Neural crest cell (in vitro differentiated cells): Measurements from ENCODE around the gene DDC. TPM values are rescaled to one million over a fixed set of nuclear protein-coding genes. Genes with fewer than 3 reads are reported as not detected.

Experiments
- DNase-seq: peaks from one replicate; pipeline ENCODE4 v3.0.0; 2021; ENCODE audit warnings: low read depth, mixed read lengths, low spot score
- H3K27ac Mint-ChIP-seq: one replicate; pipeline ENCODE4 v1.8.0; 2021; ENCODE audit warnings: mild to moderate bottlenecking, mixed read lengths; ENCODE audit not compliant: unreplicated experiment
- H3K27me3 Mint-ChIP-seq: 2 replicates; pipeline ENCODE4 v1.8.0; 2021; ENCODE audit warnings: low read depth, mild to moderate bottlenecking, mixed read lengths
- H3K36me3 Mint-ChIP-seq: 2 replicates; pipeline ENCODE4 v1.8.0; 2021; ENCODE audit warnings: low read depth, mild to moderate bottlenecking, mixed read lengths
- H3K4me1 Mint-ChIP-seq: 2 replicates; pipeline ENCODE4 v1.8.0; 2021; ENCODE audit warnings: mixed read lengths
- H3K4me3 Mint-ChIP-seq: one replicate; pipeline ENCODE4 v1.8.0; 2021; ENCODE audit warnings: mild to moderate bottlenecking, mixed read lengths
- H3K9me3 Mint-ChIP-seq: 2 replicates; pipeline ENCODE4 v1.8.0; 2021; ENCODE audit warnings: mixed read lengths
- CTCF ChIP-seq: fragments of 200-600 bp; sonication (generic); conservative IDR thresholded peaks from 2 replicates; pipeline ENCODE4 v1.5.0; 2021; ENCODE audit warnings: antibody characterized with exemption, mild to moderate bottlenecking
- total RNA-seq: library from RNA; stranded (reverse); gene quantifications from 2 replicates; pipeline ENCODE4 v1.2.1, GENCODE V29; 2021

Gene DDC
- total RNA-seq, 1 donor from 2014 or later = 1.0 TPM

GRCh38 chr7:50562136-50562535, 3.1 kb downstream of the DDC start:
- H3K9me3 Mint-ChIP-seq = no peaks in the 10 kb centered on the region
- H3K27ac Mint-ChIP-seq = no peak overlapping the region
- peaks cover 5% of the 10 kb centered on the region for H3K27me3 Mint-ChIP-seq
- H3K4me3 Mint-ChIP-seq = no peak overlapping the region
- no peak for DNase-seq
- no peak for TF ChIP-seq CTCF
- H3K4me1 Mint-ChIP-seq = peaks cover 25% of the 10 kb centered on the region
- no peaks in the 10 kb centered on the region for H3K36me3 Mint-ChIP-seq

GRCh38 chr7:50560865-50561351, 4.3 kb downstream of the DDC start:
- no peaks in the 10 kb centered on the region for H3K36me3 Mint-ChIP-seq
- TF ChIP-seq CTCF = no peak
- peak; percentile 41 for DNase-seq
- H3K27ac Mint-ChIP-seq = peak overlapping the region; percentile 96
- H3K27me3 Mint-ChIP-seq = peaks cover 5% of the 10 kb centered on the region
- no peak overlapping the region for H3K4me3 Mint-ChIP-seq
- peaks cover 35% of the 10 kb centered on the region for H3K4me1 Mint-ChIP-seq
- no peaks in the 10 kb centered on the region for H3K9me3 Mint-ChIP-seq

GRCh38 chr7:50559881-50560280, 5.3 kb downstream of the DDC start:
- H3K27me3 Mint-ChIP-seq = peaks cover 5% of the 10 kb centered on the region
- no peak overlapping the region for H3K4me3 Mint-ChIP-seq
- peaks cover 35% of the 10 kb centered on the region for H3K4me1 Mint-ChIP-seq
- no peak for DNase-seq
- H3K27ac Mint-ChIP-seq = no peak overlapping the region
- no peak for TF ChIP-seq CTCF
- no peaks in the 10 kb centered on the region for H3K9me3 Mint-ChIP-seq
- H3K36me3 Mint-ChIP-seq = no peaks in the 10 kb centered on the region

GRCh38 chr7:50558294-50559053, 6.7 kb downstream of the DDC start:
- Mint-ChIP-seq H3K27ac (no peak overlapping the region), H3K4me3 (no peak overlapping the region), H3K27me3 (peaks cover 2% of the 10 kb centered on the region), H3K36me3 (no peaks in the 10 kb centered on the region), H3K9me3 (no peaks in the 10 kb centered on the region), H3K4me1 (peaks cover 47% of the 10 kb centered on the region)
- DNase-seq = no peak
- no peak for TF ChIP-seq CTCF

- Mint-ChIP-seq H3K27me3 (peaks cover 2% of the 10 kb centered on the region), H3K4me3 (no peak overlapping the region), H3K27ac (no peak overlapping the region), H3K36me3 (no peaks in the 10 kb centered on the region), H3K9me3 (no peaks in the 10 kb centered on the region), H3K4me1 (peaks cover 51% of the 10 kb centered on the region)
- no peak for DNase-seq
- TF ChIP-seq CTCF = no peak
Measured at GRCh38 chr7:50557099-50557498, 8.1 kb downstream of the DDC start.
